Nephron (organoid): ENCODE results near the gene TCERG1L.

Experiments used
- H3K27ac Mint-ChIP-seq, 3 experiments: 2 replicates each; pipeline ENCODE4 v1.8.0; 2020; ENCODE audit warnings: mixed read lengths in 3 of 3, mild to moderate bottlenecking in 2 of 3, moderate library complexity in 1 of 3
- H3K27me3 Mint-ChIP-seq: 2 replicates; pipeline ENCODE4 v1.8.0; 2021; ENCODE audit warnings: low read depth, mild to moderate bottlenecking, moderate library complexity, mixed read lengths
- H3K36me3 Mint-ChIP-seq: 2 replicates; pipeline ENCODE4 v1.8.0; 2020; ENCODE audit warnings: low read depth, mixed read lengths
- H3K4me1 Mint-ChIP-seq: 2 replicates; pipeline ENCODE4 v1.8.0; 2020; ENCODE audit warnings: mixed read lengths
- H3K4me3 Mint-ChIP-seq, 3 experiments: 2 replicates each; pipeline ENCODE4 v1.8.0; 2020; ENCODE audit warnings: mild to moderate bottlenecking in 3 of 3, mixed read lengths in 3 of 3, moderate library complexity in 2 of 3
- H3K9me3 Mint-ChIP-seq: 2 replicates; pipeline ENCODE4 v1.8.0; 2020; ENCODE audit warnings: mixed read lengths
- CTCF ChIP-seq, 3 experiments: fragments of 200-600 bp; sonication (generic); IDR thresholded peaks; one replicate each; pipeline ENCODE4 v1.5.0; 2021; ENCODE audit warnings: antibody characterized with exemption in 3 of 3; ENCODE audit not compliant: unreplicated experiment in 3 of 3

Gene TCERG1L

DNA sequence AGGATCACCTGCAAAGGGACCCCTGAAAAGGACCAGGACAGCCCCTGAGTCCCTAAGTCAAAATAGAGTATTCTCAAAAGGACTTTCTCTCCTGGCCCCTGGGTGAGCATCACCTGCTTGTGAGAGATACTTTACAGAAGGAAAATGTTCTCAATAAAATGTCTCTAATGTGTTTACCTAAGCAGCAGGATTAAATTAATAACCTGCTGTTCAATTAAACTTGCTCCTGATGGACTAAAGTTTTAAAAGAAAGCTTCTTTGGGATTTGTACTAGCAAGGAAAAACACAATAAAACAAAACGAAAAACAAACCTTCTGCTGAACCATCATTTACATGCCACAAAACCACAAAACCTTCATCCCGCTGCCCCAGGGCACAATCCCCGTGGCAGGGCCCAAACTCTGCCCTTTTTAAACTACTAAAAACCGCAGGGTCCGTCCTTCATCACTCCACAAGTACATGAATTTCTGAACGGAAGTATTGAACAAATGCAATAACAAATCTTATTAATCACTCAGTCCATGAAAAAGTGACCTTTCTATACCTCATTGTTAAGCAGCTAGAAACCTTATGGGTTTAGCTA lies 197.7 kb downstream of the TCERG1L start:
- H3K4me1 Mint-ChIP-seq, result peaks cover 13% of the 10 kb centered on the region
- no peak overlapping the region for H3K4me3 Mint-ChIP-seq
- peaks cover 4% of the 10 kb centered on the region for H3K9me3 Mint-ChIP-seq
- H3K36me3 Mint-ChIP-seq, result peaks cover 4% of the 10 kb centered on the region
- H3K27me3 Mint-ChIP-seq, result peaks cover 27% of the 10 kb centered on the region
- no peak overlapping the region for H3K27ac Mint-ChIP-seq
- TF ChIP-seq CTCF (IDR thresholded peaks at IDR 0.05; ENCODE audit: unreplicated experiment in 3 of 3), result no peak

GRCh38 chr10:131113165-131113564 lies 198.4 kb downstream of the TCERG1L start:
- Mint-ChIP-seq H3K4me3 (no peak overlapping the region), H3K27ac (no peak overlapping the region), H3K9me3 (peaks cover 4% of the 10 kb centered on the region), H3K4me1 (peaks cover 13% of the 10 kb centered on the region), H3K36me3 (peaks cover 4% of the 10 kb centered on the region), H3K27me3 (peaks cover 21% of the 10 kb centered on the region)
- TF ChIP-seq CTCF (IDR thresholded peaks at IDR 0.05; ENCODE audit: unreplicated experiment in 3 of 3), result no peak

GRCh38 chr10:131112691-131113090 lies 198.8 kb downstream of the TCERG1L start:
- H3K4me1 Mint-ChIP-seq, result peaks cover 13% of the 10 kb centered on the region
- H3K4me3 Mint-ChIP-seq, result no peak overlapping the region
- no peak overlapping the region for H3K27ac Mint-ChIP-seq
- H3K27me3 Mint-ChIP-seq, result peaks cover 24% of the 10 kb centered on the region
- TF ChIP-seq CTCF (IDR thresholded peaks at IDR 0.05; ENCODE audit: unreplicated experiment in 3 of 3), result no peak
- H3K9me3 Mint-ChIP-seq, result peaks cover 6% of the 10 kb centered on the region
- peaks cover 6% of the 10 kb centered on the region for H3K36me3 Mint-ChIP-seq

GRCh38 chr10:131111471-131112080 lies 199.9 kb downstream of the TCERG1L start:
- no peak for TF ChIP-seq CTCF (IDR thresholded peaks at IDR 0.05; ENCODE audit: unreplicated experiment in 3 of 3)
- H3K4me1 Mint-ChIP-seq, result peaks cover 13% of the 10 kb centered on the region
- H3K36me3 Mint-ChIP-seq, result peaks cover 8% of the 10 kb centered on the region
- H3K9me3 Mint-ChIP-seq, result peaks cover 13% of the 10 kb centered on the region
- no peak overlapping the region for H3K4me3 Mint-ChIP-seq
- no peak overlapping the region for H3K27ac Mint-ChIP-seq
- H3K27me3 Mint-ChIP-seq, result peaks cover 30% of the 10 kb centered on the region

DNA sequence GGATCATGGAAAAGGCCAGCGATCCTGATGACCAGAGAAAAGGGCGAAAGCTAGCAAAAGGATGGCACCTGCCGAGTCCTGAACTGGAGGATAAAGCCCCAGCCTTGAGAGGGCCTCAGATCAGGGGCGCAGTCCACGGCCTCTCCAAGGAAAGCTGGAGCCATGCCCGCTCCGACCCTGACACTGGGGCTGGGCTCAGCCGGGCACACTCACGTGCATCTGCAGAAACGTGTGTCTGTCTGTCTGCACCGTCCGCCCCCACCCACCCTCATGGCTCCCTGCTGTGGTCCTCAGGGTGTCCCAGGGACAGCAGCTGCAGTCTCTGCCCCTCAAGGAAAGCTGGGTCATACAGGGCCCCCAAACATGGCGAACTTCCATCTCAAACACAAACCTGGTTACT lies 200.5 kb downstream of the TCERG1L start:
- peaks cover 13% of the 10 kb centered on the region for H3K4me1 Mint-ChIP-seq
- peaks cover 8% of the 10 kb centered on the region for H3K36me3 Mint-ChIP-seq
- no peak overlapping the region for H3K27ac Mint-ChIP-seq
- no peak for TF ChIP-seq CTCF (IDR thresholded peaks at IDR 0.05; ENCODE audit: unreplicated experiment in 3 of 3)
- H3K4me3 Mint-ChIP-seq, result no peak overlapping the region
- H3K27me3 Mint-ChIP-seq, result peaks cover 30% of the 10 kb centered on the region
- H3K9me3 Mint-ChIP-seq, result peaks cover 17% of the 10 kb centered on the region

GRCh38 chr10:131110241-131110783 lies 201.2 kb downstream of the TCERG1L start:
- Mint-ChIP-seq H3K27ac (no peak overlapping the region), H3K36me3 (peaks cover 8% of the 10 kb centered on the region), H3K27me3 (peaks cover 30% of the 10 kb centered on the region)

More at GRCh38 chr10:131110241-131110783, 201.2 kb downstream of the TCERG1L start:
- Mint-ChIP-seq H3K4me1 (peaks cover 13% of the 10 kb centered on the region), H3K9me3 (peaks cover 17% of the 10 kb centered on the region), H3K4me3 (no peak overlapping the region)
- TF ChIP-seq CTCF (IDR thresholded peaks at IDR 0.05; ENCODE audit: unreplicated experiment in 3 of 3), result no peak
